ENCODE data around the gene GPC5.

Gene GPC5

DNA sequence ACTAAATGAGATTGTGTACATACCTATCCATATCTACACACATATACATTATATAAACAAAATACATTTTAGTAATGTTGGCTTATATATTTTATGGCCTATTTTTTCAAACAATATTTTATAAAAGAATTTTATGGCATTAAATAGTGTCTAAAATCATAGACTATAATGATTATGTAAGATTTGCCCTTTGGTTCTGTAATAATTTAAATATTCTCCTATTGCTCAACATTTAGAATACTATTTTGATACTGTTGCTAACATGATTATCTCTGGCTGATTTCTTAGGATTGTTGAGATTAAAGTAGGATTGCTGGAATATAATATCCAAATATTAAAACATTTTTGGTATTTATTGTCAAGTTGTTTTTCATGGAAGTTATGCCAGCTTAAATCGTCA lies 1263.0 kb downstream of the GPC5 start:
- no peak overlapping the region for H3K4me3 ChIP-seq (ENCODE audit: control insufficient read depth, low read depth, low read length)
- TF ChIP-seq, protein P1, sequence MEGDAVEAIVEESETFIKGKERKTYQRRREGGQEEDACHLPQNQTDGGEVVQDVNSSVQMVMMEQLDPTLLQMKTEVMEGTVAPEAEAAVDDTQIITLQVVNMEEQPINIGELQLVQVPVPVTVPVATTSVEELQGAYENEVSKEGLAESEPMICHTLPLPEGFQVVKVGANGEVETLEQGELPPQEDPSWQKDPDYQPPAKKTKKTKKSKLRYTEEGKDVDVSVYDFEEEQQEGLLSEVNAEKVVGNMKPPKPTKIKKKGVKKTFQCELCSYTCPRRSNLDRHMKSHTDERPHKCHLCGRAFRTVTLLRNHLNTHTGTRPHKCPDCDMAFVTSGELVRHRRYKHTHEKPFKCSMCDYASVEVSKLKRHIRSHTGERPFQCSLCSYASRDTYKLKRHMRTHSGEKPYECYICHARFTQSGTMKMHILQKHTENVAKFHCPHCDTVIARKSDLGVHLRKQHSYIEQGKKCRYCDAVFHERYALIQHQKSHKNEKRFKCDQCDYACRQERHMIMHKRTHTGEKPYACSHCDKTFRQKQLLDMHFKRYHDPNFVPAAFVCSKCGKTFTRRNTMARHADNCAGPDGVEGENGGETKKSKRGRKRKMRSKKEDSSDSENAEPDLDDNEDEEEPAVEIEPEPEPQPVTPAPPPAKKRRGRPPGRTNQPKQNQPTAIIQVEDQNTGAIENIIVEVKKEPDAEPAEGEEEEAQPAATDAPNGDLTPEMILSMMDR (conservative IDR thresholded peaks at IDR 0.05; ENCODE audit: control insufficient read depth, insufficient read depth, low read depth, low read length) = no peak
- DNase-seq (ENCODE audit: low read depth) = no peak

DNA sequence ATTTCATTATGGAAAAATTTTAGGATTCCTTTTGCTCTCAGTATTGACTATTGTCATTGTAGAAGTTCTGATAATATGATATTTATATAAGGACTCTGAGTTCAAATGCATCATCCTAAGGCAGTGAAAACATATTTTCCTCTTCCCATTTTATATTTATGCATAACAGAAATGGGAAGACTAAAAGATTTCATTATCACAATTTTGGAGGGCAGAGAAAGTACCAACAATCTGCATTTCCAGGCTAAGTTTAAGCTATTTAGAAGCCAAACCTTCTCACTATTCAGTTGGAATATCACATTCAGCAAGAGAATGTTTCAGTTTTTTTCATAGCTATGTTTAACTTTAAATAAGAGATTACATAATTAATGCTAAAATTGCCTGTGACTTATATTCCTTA lies 1269.7 kb downstream of the GPC5 start:
- TF ChIP-seq, protein P1 (conservative IDR thresholded peaks at IDR 0.05; ENCODE audit: control insufficient read depth, insufficient read depth, low read depth, low read length) = no peak
- H3K4me3 ChIP-seq (ENCODE audit: control insufficient read depth, low read depth, low read length) = no peak overlapping the region
- DNase-seq (ENCODE audit: low read depth) = no peak

DNA sequence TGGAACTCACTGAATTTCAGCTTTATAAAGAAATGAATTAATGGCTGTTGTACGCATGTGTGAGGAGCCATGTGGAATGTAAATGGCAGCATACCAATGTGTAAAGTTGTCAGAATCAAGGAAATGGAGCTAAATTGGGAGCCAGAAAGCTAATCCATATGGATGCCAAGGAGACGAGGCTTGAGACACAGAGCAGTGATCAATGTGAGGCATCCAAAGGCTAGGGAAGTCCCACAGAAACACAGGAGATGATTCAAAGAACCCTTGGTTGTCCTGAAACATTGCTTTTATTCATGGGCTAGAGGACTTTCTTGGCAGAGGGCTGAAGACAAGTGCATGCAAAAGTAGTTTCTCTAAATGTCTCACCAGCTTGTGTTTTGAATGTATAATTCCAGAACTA lies 1271.7 kb downstream of the GPC5 start:
- H3K4me3 ChIP-seq (ENCODE audit: control insufficient read depth, low read depth, low read length) = no peak overlapping the region
- DNase-seq (ENCODE audit: low read depth) = no peak
- TF ChIP-seq, protein P1 (conservative IDR thresholded peaks at IDR 0.05; ENCODE audit: control insufficient read depth, insufficient read depth, low read depth, low read length) = no peak

DNA sequence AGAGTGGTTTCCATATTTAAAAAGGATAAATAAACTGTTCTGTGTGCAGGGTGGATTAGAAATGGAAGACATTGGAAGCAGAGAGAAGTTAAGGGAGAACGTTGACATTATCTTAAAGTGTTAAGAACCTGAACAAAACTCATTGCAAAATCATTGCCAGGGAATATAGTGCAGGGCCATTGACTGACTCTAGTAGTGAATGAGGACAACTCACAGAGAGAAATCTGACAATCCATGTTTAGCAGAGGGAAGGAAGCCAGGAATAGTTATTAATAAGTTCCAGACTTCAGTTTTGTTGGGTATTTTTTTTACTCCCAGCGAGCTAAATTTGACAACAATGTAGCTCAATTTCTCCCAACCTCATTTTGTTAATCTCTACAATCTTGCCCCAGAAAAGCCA lies 1273.4 kb downstream of the GPC5 start:
- no peak for DNase-seq (ENCODE audit: low read depth)
- no peak overlapping the region for H3K4me3 ChIP-seq (ENCODE audit: control insufficient read depth, low read depth, low read length)
- TF ChIP-seq, protein P1 (conservative IDR thresholded peaks at IDR 0.05; ENCODE audit: control insufficient read depth, insufficient read depth, low read depth, low read length) = no peak

DNA sequence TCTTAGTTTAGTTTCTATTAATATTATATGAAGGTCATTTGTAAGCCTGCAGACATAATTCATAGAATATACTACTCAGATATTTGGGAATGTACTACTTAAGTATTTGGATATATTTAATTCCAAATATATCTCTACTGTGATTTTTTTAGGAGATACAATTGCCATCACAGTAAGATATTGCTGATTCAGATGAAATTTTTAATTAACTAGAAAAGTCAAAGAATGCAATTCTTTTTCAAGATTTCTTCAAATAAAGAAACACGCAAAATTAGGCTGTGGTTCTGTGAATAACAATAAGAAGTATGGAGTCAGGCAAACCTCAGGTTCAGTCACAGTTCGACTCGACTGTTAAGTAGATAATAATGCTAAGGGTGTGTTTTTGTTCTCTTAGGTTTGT lies 1277.8 kb downstream of the GPC5 start:
- no peak for DNase-seq (ENCODE audit: low read depth)
- no peak overlapping the region for H3K4me3 ChIP-seq (ENCODE audit: control insufficient read depth, low read depth, low read length)
- TF ChIP-seq, protein P1 (conservative IDR thresholded peaks at IDR 0.05; ENCODE audit: control insufficient read depth, insufficient read depth, low read depth, low read length) = no peak

DNA sequence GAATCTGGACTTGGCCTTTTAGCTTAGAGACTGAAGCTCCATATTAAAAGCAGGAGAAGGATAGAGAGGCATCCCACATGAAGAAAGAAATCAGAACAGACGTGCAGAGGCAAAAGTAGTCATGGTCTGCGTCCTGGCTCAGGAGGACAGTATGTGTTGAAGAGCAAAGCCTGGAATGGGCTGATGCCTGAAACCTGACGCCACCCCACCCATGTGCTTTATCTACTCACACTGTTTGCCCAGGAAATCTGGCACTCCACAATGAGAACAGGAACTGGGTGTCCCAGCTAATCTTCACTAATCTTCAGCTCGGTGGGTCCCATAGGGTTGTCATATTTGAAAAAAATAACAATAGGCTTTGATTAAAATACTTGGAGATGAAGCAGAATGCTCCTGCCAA lies 1279.2 kb downstream of the GPC5 start:
- no peak for DNase-seq (ENCODE audit: low read depth)
- H3K4me3 ChIP-seq (ENCODE audit: control insufficient read depth, low read depth, low read length) = no peak overlapping the region
- TF ChIP-seq, protein P1 (conservative IDR thresholded peaks at IDR 0.05; ENCODE audit: control insufficient read depth, insufficient read depth, low read depth, low read length) = no peak

DNA sequence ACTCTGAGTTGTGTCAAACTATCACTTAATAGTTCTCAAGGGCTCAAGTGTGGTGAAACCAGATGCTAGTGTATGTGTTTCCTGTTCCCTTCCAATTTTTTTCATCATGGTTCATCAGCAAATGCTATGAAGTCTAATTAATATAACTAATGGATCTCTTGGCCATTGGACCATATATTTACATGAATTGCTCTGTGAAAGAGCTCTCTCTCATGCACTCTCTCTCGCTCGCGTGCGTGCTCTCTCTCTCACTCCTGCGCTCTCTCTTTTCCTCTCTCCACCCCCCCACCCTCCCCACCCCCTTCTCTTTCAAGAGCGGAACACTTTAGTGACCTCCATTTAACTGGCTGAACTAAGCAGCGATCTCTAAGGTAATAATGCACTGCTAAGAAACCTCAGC lies 1281.2 kb downstream of the GPC5 start:
- TF ChIP-seq, protein P1 (conservative IDR thresholded peaks at IDR 0.05; ENCODE audit: control insufficient read depth, insufficient read depth, low read depth, low read length) = no peak
- no peak for DNase-seq (ENCODE audit: low read depth)
- H3K4me3 ChIP-seq (ENCODE audit: control insufficient read depth, low read depth, low read length) = no peak overlapping the region
